HG03280 (cell line): ENCODE data around the gene YPEL2.

Source experiments
- ATAC-seq: cut with Tn5 transposase; IDR thresholded peaks from one replicate; pipeline ENCODE4 v1.9.1; 2021; ENCODE audit warnings: mild to moderate bottlenecking, moderate library complexity; ENCODE audit not compliant: unreplicated experiment

The YPEL2 gene

DNA sequence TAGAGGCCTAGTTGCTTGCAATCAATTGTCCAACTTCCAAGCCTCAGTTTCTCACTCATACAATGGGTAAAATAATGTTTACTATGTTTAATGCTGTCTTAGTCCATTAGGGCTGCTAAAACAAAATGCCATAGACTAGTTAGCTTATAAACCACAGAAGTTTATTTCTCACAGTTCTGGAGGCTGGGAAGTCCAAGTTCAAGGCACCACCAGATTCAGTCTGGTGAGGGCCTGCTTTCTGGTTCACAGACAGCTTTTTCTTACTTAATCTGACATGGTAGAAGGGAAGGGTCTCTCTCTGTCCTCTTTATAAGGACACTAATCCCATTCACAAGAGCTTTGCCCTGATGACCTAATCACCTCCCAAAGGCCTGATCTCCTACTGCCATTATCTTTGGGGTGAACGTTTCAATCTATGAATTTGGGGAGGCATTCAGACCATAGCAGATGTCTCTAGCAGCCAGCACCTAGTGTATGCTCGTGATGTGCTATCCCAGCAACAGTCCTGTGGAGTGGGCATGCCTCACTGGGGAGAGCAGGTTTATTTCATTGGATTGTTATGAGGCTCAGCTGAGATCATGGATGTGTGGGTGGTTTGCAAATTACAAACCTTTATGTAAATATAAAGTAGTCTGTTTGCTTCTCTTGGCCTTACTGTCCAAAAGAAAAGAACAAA, 25.2 kb downstream of the YPEL2 start:
- no peak for ATAC-seq

- ATAC-seq, result no peak
Measured at GRCh38 chr17:59357219-59357697, 25.8 kb downstream of the YPEL2 start.

- ATAC-seq, result no peak
Measured at GRCh38 chr17:59357929-59358328, 26.5 kb downstream of the YPEL2 start.

- ATAC-seq, result no peak
Measured at GRCh38 chr17:59361386-59361785, 29.9 kb downstream of the YPEL2 start.

DNA sequence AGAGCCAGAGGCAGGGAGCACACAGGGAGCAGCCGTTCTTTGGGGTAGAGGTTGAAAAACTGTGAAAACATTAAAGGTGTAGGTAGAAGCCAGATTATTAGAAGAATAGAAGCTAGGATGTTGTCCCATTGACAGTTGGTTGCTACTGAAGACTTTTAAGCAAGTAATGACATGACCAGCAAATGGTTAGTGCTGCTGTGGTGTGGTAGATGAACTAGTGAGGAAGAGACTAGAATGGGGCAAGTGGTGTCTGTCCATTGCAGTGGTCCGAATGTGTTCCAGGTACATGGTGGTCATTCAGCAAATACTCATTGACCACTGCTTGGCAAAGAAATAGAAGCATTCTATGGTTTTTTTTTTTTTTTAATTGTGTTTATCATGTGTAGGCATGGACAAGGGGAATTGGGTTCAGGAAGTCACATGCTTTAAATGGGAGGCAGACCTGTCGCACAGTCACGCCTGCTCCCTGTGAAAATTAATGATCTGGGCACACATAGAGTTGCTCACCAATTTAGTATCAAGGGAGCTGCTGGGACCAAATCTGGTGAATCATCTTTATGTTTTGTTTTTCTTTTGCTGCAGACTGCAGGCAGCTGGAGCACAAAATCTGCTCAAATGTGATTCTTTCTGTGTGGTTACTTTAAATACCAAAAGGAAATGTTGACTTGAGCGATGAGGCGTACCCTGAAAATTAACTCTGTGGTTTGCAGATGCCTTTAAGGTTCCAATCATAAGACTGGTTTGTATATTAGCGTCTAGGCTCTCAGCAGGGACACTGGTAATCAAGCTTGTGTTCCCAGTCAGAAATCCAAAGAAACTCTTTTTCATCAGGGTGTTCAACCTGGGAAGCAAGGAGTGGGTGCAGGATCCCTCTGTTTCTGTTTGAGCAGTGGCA, 30.7 kb downstream of the YPEL2 start:
- peak; percentile 37 for ATAC-seq

- ATAC-seq, result no peak
Measured at GRCh38 chr17:59362811-59363205, 31.4 kb downstream of the YPEL2 start.

- ATAC-seq, result no peak
Measured at GRCh38 chr17:59365383-59365981, 34.0 kb downstream of the YPEL2 start.

GRCh38 chr17:59366040-59366757, 34.7 kb downstream of the YPEL2 start:
- no peak for ATAC-seq

DNA sequence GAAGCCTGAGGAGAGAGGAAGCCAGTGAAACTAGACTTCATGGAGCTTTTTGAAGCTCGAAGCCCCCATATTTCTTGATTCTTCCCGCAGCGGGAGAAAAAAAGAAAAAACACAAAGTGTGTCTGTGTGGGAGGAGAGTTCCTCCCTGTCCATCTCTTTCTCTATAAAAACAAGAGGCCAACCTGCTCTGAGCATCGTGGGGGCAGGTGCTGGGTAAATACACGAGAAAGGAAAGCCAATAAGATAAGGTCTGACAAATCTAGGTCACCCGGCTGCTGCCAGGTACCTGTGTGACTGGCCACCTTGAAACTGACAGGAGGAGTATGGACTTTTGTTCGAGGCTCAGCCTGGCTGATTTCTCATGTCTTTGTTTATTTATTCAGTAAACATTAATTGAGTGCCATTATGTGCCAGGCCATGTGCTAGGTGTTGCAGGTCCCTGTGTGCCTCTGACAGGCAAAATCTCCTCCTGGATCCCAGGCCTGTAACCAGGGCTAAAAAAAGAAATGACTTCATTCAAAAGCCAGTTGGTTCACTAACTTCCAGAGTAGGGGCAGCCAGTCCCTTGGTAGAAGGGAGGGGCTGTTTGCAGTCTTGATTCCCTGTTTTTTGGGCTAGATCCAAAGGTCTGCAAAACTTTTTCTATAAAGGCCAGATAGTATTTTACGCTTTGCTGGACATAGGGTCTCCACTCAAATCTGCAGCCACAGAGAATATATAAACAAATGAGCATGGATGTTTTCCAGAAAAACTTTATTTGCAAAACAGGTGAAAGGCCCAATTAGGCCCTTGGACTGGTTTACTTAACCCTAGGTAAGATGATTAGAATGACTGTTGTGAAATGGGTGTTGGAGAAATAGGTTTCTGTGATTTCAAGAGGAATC, 35.6 kb downstream of the YPEL2 start:
- no peak for ATAC-seq

DNA sequence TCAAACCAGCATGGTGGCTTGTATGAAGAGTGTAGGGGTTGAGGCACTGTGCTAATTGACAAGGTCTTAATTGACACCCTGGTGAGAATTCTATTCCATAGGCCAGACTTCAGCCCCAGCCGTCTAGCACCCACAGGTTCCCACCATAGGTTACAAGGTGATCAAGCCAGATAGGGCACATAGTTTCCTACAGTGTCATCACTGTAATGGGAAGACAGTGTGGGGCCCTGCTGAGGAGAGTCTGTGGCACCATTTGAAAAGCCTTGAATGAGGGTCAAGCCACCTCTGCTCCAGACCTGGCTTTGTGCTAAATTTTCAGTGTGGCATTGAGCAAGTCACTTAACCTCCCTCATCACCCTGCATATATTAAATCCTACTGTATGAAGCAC, 36.2 kb downstream of the YPEL2 start:
- ATAC-seq, result no peak

DNA sequence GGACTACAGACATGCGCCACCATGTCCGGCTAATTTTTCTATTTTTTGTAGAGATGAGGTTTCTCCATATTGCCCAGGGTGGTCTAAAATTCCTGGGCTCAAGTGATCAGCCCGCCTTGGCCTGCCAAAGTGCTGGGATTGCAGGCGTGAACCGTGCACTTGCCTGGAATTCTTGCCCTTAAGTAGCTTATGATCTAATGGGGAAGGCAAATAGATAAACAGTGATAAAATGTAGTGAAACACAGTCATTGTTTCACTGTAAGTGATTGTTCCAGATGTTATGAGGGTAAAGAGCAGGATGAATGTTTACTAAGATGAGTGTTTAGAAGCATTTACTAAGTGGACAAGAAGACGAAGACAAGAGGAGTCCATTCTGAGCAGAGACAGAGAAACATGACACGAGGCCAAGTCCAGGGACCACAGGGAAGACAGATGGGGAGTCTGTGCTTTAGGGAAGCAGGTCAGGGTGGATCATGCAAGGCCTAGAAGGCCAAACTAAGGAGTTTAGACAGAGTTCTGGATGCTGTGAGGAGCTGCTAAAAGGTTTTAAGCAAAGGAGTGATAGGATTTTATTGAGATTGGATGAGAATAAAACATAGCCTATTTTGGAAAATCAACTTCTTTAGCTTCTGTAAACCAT, 36.9 kb downstream of the YPEL2 start:
- ATAC-seq, result no peak

- ATAC-seq, result no peak
Measured at GRCh38 chr17:59369031-59369975, 37.8 kb downstream of the YPEL2 start.

DNA sequence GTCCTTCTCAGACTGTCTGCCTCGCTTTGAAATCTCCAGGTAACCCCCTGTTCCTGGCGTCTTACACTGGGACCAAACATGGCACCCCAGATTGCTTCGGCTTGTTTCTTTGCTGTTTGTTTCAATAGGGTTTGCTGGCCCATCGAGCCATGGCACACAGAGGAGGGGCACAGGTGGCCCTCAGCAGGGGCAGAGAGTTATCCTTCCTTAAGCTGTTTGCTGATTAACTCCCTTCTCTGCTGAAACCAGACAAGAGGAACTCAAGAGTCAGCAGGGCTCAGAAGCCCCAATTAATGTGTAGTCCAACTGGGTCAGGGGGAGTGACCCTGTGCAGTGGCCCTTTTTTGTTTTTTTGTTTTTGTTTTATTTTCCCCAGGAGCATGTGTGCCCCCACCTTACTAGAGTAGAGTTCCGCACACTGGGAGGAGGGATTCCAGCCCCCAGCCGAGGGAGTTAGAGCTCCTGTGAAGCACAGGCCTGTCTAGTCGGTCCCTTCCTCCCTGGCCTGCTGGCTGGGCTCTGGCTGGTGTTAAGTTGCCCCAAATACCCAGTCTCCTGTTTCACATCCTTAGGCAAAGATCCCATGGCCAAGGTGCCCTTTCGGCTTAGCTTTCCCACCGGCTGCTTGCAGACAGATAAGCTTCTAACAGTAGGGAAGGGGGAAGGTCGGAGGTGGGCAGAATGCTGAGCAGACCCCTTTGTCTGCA, 39.3 kb downstream of the YPEL2 start:
- ATAC-seq, result no peak

DNA sequence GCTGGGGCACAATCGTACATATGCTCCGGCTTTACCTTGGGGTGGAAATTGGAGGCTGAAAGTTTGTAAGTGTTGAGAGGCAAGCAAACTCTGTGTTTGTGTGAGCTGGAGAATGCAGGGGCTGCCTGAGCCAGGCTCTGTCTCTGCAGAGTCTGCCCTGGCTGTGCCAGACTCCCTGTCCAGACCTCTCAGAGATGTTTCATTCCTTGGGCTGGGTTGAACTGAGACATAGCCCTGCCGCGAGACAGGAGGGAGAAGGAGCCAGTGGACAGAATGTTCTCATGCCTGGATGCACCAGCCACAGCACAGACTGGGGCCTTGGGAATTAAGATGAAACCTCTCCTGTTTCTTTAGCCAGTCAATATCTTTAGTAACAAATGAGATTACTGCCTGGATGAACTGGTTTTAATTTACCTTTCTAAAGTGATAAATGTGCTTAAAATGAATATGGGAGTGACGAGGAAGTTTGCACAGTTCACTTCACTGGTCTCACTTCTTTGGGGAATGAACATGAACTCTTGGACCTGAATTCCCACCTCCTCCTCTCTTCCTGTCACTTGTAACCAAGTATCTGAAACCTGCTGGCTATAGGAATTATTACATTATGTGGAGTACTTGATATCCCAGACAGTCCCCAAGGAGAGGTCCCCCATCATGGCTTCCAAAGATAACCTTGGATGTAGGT, 40.1 kb downstream of the YPEL2 start:
- no peak for ATAC-seq

DNA sequence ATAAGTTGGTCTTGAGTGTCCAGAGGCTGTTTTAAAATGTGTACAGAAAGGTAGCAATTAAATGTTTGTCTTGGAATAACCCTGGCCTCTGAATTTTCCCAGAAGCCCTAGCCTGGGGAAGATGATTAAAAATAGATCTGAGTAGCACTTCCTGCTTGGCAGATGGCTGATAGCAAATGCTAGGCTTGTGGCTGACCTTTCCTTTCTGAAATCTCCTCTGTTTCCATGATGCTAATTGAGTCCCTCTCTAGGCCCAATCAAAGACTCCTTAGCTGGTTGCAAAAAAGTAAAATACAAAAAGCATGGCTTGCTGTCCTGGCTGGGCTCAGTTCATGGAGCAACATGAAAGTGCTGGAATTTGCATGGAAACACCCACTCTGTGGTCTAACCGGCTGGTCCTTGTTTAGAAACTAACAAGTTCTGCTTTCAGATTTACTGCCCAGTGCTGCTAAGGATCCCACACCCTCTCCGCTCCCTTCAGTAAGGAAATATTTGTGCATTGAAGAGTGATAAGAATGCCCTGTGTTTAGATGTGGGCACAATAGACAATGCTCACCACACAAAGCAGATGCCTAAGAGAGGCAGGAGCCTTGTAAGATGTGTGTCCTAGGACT, 40.8 kb downstream of the YPEL2 start:
- ATAC-seq, result peak; percentile 48

DNA sequence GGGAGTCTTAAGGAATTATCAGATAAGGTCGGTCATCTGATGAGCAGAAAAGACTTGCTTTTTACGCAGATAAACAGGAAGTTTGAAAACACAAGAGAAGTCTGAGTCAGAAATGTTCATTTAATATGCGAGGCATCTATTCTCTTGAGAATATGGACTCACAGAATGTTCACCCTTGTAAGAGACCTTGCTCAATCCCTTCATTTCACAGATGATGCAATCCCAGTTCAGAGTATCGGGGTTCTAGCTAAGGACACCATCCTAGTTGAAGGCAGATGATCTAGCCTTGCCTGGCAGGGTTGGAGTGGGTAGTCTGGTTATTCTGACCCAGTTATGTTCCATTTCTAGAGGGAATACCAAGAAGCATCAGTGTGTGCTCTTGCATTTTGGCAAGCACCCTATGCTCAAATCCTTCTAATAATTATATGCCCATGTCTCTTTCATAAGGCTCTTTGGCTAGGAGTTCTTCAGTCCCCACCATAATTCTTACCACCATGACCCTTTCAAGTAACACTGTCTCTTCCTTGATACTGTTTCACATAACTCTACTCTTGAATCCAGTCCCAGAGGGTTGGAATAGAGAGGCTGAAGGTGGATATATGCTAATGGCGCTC, 42.5 kb downstream of the YPEL2 start:
- ATAC-seq, result no peak
